ENCODE measurements around the gene RNFT2.
"Not testable (repeated sequence)": the region's sequence is repeated elsewhere in the genome, so short reads cannot be mapped to it uniquely, and the experiment has no call there.

RNFT2 gene

DNA sequence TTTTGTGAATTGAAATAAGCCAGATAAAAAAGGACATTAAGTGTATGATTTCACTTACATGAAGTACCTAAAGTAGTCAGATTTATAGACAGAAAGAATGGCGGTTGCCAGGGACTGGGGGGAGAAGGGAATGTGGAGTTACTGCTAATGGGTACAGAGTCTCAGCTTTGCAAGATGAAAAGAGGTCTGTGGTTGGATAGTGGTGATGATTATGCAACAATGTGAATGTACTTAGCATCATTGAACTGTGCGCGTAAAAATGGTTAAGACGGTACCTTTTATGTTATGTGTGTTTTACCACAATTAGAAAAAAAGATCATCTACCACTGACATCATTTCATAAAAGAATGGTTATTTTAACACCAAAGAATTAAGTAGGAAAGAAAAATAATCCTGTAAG, 35.9 kb downstream of the RNFT2 start:
- Mint-ChIP-seq H3K36me3 (ENCODE audit: low read depth) (peaks cover 17% of the 10 kb centered on the region), H3K4me1 (peaks cover 4% of the 10 kb centered on the region)

DNA sequence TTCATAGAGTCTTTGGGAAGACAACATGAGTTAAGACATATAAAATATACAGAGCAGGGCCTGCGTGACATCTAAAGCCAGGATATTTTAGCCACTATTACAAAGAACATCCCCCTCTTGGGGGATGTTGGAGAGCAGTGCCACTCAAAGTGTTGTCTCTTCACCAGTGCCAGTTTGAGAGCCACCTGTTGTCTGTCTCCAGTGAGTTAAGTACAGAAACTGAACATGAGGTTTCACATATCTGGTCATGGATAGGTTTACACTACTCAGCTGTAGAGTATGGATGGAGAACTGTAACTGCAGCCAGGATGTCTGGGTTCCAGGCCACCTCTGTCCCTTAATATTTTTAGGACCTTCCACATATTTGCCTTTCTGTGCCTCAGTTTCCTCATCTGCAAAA, 39.1 kb downstream of the RNFT2 start:
- no peaks in the 10 kb centered on the region for H3K27me3 Mint-ChIP-seq (ENCODE audit: low read depth)
- H3K36me3 Mint-ChIP-seq (ENCODE audit: low read depth), result peaks cover 30% of the 10 kb centered on the region
- TF ChIP-seq, protein P1, sequence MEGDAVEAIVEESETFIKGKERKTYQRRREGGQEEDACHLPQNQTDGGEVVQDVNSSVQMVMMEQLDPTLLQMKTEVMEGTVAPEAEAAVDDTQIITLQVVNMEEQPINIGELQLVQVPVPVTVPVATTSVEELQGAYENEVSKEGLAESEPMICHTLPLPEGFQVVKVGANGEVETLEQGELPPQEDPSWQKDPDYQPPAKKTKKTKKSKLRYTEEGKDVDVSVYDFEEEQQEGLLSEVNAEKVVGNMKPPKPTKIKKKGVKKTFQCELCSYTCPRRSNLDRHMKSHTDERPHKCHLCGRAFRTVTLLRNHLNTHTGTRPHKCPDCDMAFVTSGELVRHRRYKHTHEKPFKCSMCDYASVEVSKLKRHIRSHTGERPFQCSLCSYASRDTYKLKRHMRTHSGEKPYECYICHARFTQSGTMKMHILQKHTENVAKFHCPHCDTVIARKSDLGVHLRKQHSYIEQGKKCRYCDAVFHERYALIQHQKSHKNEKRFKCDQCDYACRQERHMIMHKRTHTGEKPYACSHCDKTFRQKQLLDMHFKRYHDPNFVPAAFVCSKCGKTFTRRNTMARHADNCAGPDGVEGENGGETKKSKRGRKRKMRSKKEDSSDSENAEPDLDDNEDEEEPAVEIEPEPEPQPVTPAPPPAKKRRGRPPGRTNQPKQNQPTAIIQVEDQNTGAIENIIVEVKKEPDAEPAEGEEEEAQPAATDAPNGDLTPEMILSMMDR (IDR thresholded peaks at IDR 0.05; ENCODE audit: unreplicated experiment in 3 of 3), result no peak
- H3K4me1 Mint-ChIP-seq, result peaks cover 4% of the 10 kb centered on the region
- H3K9me3 Mint-ChIP-seq, result no peaks in the 10 kb centered on the region
- H3K4me3 Mint-ChIP-seq, result no peak overlapping the region
- no peak overlapping the region for H3K27ac Mint-ChIP-seq

More for the DNA sequence above, 35.9 kb downstream of the RNFT2 start:
- TF ChIP-seq, protein P1 (IDR thresholded peaks at IDR 0.05; ENCODE audit: unreplicated experiment in 3 of 3), result no peak
- no peak overlapping the region for H3K4me3 Mint-ChIP-seq
- no peaks in the 10 kb centered on the region for H3K27me3 Mint-ChIP-seq (ENCODE audit: low read depth)
- no peaks in the 10 kb centered on the region for H3K9me3 Mint-ChIP-seq
- no peak overlapping the region for H3K27ac Mint-ChIP-seq

DNA sequence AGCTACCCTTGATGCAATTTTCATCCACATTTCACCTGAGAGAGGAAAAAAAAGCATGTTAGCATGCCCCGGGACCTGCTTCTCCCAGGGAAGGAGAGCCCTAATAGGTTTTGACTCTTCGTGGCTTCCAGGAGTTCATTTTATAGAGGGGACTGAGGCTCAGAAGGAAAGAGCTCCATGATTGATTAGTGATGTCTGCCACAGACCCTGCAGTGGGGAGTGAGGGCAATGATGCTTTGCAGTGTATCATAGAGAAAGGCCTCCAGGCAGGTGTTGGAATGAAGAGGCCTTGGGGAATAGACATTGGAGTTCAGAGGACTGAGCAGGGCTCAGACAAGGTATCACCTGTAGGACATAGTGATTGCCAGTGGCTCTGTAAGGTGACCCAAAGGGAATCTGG, 41.5 kb downstream of the RNFT2 start:
- Mint-ChIP-seq H3K36me3 (ENCODE audit: low read depth) (peaks cover 35% of the 10 kb centered on the region), H3K27ac (no peak overlapping the region), H3K9me3 (no peaks in the 10 kb centered on the region), H3K4me3 (no peak overlapping the region), H3K4me1 (peaks cover 4% of the 10 kb centered on the region), H3K27me3 (ENCODE audit: low read depth) (no peaks in the 10 kb centered on the region)
- TF ChIP-seq, protein P1 (IDR thresholded peaks at IDR 0.05; ENCODE audit: unreplicated experiment in 3 of 3), result no peak

DNA sequence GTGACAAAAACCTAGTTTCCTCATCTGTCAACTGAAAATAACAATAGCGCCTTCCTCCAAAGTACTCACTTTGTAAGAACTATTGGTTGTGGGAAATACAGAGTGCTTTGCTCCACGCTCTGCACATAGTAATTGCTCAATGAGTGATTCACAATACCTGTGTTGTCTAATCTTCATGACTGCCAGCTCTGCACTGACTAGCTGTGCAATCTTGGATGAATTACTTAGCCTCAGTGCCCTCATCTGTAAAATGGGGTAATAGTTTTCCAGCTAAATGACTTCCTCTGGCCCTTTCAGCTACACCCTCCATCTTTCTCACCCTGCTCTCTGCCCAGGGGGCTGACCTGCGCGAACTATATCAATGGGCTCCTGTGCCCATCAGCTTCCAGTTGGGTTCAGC, 42.8 kb downstream of the RNFT2 start:
- no peak overlapping the region for H3K27ac Mint-ChIP-seq
- H3K4me1 Mint-ChIP-seq, result peaks cover 4% of the 10 kb centered on the region
- H3K27me3 Mint-ChIP-seq (ENCODE audit: low read depth), result no peaks in the 10 kb centered on the region
- TF ChIP-seq, protein P1 (IDR thresholded peaks at IDR 0.05; ENCODE audit: unreplicated experiment in 3 of 3), result no peak
- H3K9me3 Mint-ChIP-seq, result no peaks in the 10 kb centered on the region
- H3K4me3 Mint-ChIP-seq, result no peak overlapping the region
- peaks cover 49% of the 10 kb centered on the region for H3K36me3 Mint-ChIP-seq (ENCODE audit: low read depth)

DNA sequence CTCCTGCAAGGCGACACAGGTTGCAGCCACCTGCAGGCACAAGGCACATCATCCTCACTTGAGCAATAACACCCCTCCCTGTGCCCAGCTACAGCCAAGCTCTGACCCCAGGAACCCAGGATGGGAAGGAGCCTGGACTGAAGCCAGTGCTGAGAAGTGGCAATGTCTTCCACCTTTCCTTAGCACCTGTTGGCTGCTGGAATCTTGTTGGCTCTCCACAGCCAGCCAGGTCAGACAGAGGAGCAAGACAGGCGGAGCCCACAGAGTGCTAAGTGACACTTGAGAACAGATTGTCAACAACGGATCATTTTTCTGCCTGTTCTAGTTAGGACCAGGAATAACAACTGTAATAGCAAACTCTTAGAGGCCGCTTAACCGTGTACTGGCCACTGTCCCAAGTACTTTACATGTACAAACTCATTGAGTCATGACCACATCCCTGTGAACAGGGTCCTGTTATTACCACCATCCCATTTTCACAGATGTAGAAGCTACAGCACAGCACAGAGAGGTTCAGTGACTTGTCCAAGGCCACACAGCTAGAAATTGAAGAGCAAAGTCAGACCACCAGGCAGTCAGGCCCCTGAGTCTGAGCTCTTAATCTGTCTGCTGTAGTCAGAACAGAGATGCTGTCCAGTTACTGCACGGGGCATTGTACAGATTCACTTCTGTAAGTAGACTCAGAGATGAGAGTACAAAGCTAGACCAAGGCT, 45.6 kb downstream of the RNFT2 start:
- H3K27me3 Mint-ChIP-seq (ENCODE audit: low read depth), result no peaks in the 10 kb centered on the region
- H3K4me3 Mint-ChIP-seq, result no peak overlapping the region
- no peak overlapping the region for H3K27ac Mint-ChIP-seq
- TF ChIP-seq, protein P1 (IDR thresholded peaks at IDR 0.05; ENCODE audit: unreplicated experiment in 3 of 3), result no peak
- no peaks in the 10 kb centered on the region for H3K9me3 Mint-ChIP-seq
- no peaks in the 10 kb centered on the region for H3K4me1 Mint-ChIP-seq
- peaks cover 59% of the 10 kb centered on the region for H3K36me3 Mint-ChIP-seq (ENCODE audit: low read depth)

DNA sequence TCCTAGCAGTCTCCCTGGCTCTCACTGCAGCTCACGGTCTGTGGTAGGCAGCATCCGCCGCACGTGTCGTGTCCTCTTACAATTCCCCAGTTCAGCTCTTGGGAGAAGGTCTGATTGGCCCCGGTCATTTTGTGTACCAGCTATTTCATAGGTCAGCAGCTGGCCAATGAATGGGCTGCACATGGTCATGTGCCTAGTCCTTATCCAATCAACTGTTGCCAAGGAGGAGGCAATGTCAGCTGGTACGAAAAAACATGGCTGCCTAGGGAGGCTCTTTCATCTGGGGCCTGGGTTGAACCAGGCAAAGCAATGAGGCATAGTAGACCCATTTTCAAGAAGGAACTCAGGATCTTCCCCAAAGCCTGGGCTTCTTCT, 46.1 kb downstream of the RNFT2 start:
- Mint-ChIP-seq H3K9me3 (no peaks in the 10 kb centered on the region), H3K36me3 (ENCODE audit: low read depth) (peaks cover 54% of the 10 kb centered on the region), H3K4me1 (no peaks in the 10 kb centered on the region), H3K4me3 (no peak overlapping the region), H3K27me3 (ENCODE audit: low read depth) (no peaks in the 10 kb centered on the region), H3K27ac (no peak overlapping the region)
- TF ChIP-seq, protein P1 (IDR thresholded peaks at IDR 0.05; ENCODE audit: unreplicated experiment in 3 of 3), result no peak

DNA sequence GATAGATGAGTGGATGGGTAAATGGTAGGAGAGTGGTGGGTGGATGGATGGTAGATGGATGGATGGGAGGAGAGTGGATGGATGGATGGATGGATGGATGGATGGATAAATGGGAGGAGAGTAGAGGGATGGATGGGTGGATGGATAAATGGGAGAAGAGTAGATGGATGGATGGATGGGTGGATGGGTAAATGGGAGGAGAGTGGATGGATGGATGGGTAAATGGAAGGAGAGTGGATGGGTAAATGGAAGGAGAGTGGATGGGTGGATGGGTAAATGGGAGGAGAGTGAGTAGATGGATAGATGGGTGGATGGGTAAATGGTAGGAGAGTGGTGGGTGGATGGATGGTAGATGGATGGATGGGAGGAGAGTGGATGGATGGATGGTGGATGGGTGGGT, 51.4 kb downstream of the RNFT2 start:
- not testable (repeated sequence) for H3K4me1 Mint-ChIP-seq; H3K27me3 Mint-ChIP-seq (ENCODE audit: low read depth); H3K9me3 Mint-ChIP-seq; H3K4me3 Mint-ChIP-seq; H3K27ac Mint-ChIP-seq
- H3K36me3 Mint-ChIP-seq (ENCODE audit: low read depth), result peaks cover 28% of the 10 kb centered on the region
